Measurements from ENCODE around the gene C2orf81. TPM values are rescaled to one million over a fixed set of nuclear protein-coding genes. Genes with fewer than 3 reads are reported as not detected.
A peak's percentile ranks its signal among the peaks of the same experiment; 100 is the strongest.
"Not testable (repeated sequence)": the region's sequence is repeated elsewhere in the genome, so short reads cannot be mapped to it uniquely, and the experiment has no call there.

The C2orf81 gene
- total and polyA plus RNA-seq, 2 of the 4 experiments (the other 2 are of a cell fraction), result 0.18 to 0.74 TPM

DNA sequence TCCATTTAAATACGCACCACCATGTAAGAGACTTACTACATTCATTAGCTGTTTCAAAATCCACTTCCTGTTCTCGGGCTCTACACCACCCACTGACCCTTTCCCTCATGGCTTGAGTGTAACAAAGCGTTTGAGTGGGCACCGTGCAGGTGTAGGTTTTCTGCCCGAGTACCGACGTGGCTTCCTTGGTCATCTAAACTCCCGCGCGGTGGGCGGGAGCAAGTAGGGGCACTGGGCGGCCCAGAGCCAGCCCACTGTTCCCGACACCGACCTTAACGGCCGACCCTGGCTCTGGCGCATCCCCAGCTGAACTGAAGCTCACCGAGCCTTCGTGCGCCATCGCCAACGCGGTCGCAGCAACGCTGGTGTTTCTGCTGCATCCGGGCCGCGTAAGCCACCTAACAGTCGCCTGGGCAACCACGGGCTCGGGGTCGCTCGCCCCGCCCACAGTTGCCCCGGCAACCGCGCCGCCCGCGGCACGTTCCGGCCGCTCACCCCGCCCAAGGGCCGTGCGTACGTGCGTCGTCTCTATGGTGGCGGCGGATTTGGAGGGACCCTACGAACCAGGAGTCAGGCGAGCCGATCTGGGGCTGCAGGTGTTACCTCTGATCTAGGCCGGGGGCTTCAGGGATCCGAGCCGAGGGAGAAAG lies at the start of gene C2orf81, which contains the start of gene WDR54 (continued):
- TF ChIP-seq, protein P1, sequence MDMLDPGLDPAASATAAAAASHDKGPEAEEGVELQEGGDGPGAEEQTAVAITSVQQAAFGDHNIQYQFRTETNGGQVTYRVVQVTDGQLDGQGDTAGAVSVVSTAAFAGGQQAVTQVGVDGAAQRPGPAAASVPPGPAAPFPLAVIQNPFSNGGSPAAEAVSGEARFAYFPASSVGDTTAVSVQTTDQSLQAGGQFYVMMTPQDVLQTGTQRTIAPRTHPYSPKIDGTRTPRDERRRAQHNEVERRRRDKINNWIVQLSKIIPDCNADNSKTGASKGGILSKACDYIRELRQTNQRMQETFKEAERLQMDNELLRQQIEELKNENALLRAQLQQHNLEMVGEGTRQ (IDR thresholded peaks at IDR 0.05; ENCODE audit: low read depth, low read length), result peak; percentile 32; the same call in 1 of the 2 replicates
- no peak for TF ChIP-seq RCOR1 (IDR thresholded peaks at IDR 0.05; ENCODE audit: insufficient replicate concordance, low read length)

DNA sequence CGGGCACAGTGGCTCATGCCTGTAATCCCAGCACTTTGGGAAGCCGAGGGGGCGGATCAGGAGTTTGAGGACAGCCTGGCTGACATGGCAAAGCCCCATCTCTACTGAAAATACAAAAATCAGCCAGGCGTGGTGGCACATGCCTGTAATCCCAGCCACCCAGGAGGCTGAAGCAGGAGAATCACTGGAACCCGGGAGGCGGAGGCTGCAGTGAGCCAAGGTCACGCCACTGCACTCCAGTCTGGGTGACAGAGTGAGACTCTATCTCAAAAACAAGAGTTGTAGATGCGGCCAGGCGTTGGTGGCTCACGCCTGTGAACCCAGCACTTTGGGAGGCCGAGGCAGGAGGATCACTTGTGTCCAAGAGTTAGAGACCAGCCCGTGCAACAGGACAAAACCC lies 49.3 kb upstream of the C2orf81 start:
- H3K9ac ChIP-seq (ENCODE audit: low read depth, low read length); H2AFZ ChIP-seq (replicated peaks; ENCODE audit: low read length, poor library complexity); H3K27ac ChIP-seq (ENCODE audit: insufficient read depth, low read length); H2BK20ac ChIP-seq (ENCODE audit: low read depth, low read length); ATAC-seq (ENCODE audit: low read depth); DNase-seq; H3K4ac ChIP-seq (ENCODE audit: low read depth, low read length); POLR2A ChIA-PET (ENCODE audit: unreplicated experiment); H2AK9ac ChIP-seq (replicated peaks; ENCODE audit: low read depth, low read length, poor library complexity); H3K4me3 ChIP-seq (ENCODE audit: insufficient read depth, low read depth, low read length); H3K9me1 ChIP-seq (ENCODE audit: insufficient read depth, low read length); CTCF ChIA-PET; H2BK15ac ChIP-seq (ENCODE audit: low read depth, low read length); H3K9me3 ChIP-seq (ENCODE audit: control insufficient read depth, insufficient read depth, low read length); H4K91ac ChIP-seq (ENCODE audit: insufficient read depth, low read depth, low read length); H4K20me1 ChIP-seq (ENCODE audit: insufficient read depth, low read length); H3K18ac ChIP-seq (ENCODE audit: low read depth, low read length); BruUV-seq (replicated peaks); H4K5ac ChIP-seq (ENCODE audit: low read depth, low read length); H3K27me3 ChIP-seq (ENCODE audit: control insufficient read depth, insufficient read depth, low read length); H3K14ac ChIP-seq (replicated peaks; ENCODE audit: low read depth, low read length); H2BK120ac ChIP-seq (ENCODE audit: low read depth, low read length); dilution Hi-C loops (cut with HindIII; ENCODE audit: low sequenced_read_pairs, unreplicated experiment); H2AK5ac ChIP-seq (ENCODE audit: low read depth, low read length); H2BK5ac ChIP-seq (ENCODE audit: low read depth, low read length, poor library complexity, severe bottlenecking); H3K23ac ChIP-seq (ENCODE audit: low read depth, low read length); intact Hi-C loops (cut with micrococcal nuclease); H3K56ac ChIP-seq (ENCODE audit: extremely low read depth, insufficient read depth, low read length); in situ Hi-C loops (cut with MboI; ENCODE audit: low sequenced_read_pairs); H3K4me2 ChIP-seq (ENCODE audit: low read depth, low read length); H4K8ac ChIP-seq (ENCODE audit: low read depth in 2 of 2, low read length in 2 of 2); H3K4me1 ChIP-seq (ENCODE audit: control insufficient read depth, insufficient read depth, low read length): not testable (repeated sequence)
- Histone ChIP-seq H3K79me1 (ENCODE audit: low read depth in 1 of 2, low read length in 2 of 2) (peaks cover 6 to 32% of the 10 kb centered on the region in 2 experiments; a peak in 3 of 4 replicates), H3K36me3 (ENCODE audit: control insufficient read depth, insufficient read depth, low read length) (peaks cover 15% of the 10 kb centered on the region)
- 92% methylated on average over 4 of the region's 12 CpGs; no CpG with 5 or more reads in 1 of the 2 experiments for WGBS, 2 experiments (ENCODE audit: extremely low coverage in 2 of 2, insufficient read length in 1 of 2)

Data from IMR-90 (cell line).